GM19035 (cell line): Measurements from ENCODE around the gene CABLES2.

Experiments
- ATAC-seq: cut with Tn5 transposase; IDR thresholded peaks from one replicate; pipeline ENCODE4 v1.9.1; 2021; ENCODE audit not compliant: unreplicated experiment

Gene CABLES2

DNA sequence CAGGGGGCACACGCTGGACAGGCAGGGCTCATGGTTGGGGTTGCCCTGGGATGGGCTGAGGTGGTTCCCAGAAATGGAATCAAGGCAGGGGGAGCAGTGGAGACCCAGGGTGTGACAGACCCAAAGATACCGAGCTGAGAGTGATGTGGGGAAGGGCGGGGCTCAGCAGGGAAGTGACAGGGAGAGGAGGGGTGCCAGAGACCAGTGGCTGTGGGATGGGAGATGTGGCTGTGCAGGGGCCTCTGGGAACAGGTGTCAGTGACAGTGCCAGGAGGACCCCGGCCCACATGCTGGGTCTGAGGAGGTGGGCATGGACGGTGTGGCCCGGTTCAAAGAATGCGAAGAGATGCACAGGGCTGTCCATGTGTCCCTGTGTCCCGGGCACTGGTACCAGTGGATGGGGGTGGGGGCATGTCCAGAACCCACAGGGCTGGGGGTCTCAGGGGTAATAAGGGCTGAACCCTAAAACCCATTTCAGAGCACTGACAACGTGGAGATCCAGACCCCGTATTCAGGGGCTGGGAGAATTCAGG is 1.0 kb downstream of the CABLES2 start:
- ATAC-seq = no peak

DNA sequence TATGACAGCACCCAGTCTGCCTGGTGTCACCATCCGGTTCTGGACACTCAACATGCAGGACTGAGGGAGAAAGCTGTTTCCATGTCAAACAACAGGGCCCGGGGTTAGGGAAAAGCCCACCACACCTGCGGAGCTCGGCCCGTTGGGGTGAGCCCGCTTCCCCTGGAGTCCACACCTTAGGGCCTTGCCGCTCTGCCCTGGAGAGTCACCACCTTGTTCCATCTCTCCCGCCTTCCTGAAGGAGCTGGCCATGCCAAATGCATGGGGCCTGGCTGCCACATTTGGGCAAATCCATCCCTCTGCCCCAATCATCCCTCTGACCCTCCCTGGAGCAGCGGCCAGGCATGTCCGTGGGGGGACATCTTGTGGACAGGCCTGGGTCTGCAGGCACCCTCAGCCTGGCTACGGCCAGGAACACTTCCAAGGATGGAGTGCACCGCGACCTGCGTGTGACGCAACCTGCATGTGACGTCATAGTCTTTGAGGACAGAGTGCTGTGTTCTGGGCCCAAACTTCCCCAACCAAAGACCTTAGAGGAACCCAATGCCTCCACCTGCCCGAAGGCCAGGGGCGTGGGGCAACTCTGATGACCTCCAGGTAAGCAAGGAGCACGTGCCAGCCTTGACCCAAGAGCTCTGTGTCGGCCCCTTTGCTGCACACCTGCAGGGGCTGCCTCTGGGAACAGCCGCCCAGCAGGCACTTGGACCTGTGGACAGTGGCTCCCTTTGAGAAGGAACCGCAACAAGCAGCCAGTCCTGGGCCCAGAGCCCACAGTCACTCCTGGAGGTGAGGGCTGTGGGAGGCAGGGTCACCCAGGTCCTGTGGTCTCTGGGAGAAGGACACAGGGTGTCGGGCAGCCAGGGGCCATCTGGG is 1.7 kb downstream of the CABLES2 start:
- ATAC-seq = no peak

DNA sequence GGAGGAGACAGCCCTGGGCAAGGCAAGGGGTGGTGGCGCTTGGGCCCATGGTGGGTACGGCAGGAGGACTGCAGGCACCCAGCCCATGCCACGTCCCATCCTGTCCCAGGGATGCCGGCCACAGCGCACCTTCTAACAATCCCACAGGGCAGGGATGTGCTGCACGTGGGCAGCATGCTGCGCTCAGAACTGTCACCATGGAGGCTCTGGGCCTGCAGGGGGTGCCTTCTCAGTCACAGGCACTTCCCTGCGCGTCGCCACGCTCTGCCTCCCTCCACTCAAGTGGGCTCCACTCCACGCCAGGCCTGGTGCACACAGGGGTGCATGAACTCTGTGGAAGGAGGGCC is 2.4 kb downstream of the CABLES2 start:
- no peak for ATAC-seq

DNA sequence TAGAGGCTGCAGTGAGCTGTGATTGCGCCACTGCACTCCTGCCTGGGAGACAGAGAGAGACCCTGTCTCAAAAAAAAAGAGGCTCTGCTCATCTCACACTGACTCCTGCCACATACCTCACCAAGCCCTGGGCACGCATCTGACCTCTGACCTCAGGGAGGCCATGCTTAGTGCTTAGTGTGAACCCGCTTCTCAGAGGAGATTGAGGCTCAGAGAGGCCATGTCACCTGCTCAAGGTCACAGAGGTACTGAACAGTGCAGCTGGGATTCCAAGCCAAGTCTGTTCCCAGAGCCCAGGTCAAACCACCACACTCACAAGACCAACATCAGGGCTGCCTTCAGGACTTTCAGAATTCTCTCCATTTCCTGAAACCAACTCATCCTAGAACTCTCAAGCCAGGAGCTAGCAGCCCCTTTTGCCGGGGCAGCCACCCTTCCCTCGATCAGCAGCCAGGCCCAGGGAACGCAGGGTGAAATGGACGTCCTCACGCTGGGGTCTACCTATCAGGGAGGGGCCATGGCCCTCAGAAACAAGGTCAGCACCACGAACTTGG is 2.9 kb downstream of the CABLES2 start:
- no peak for ATAC-seq

DNA sequence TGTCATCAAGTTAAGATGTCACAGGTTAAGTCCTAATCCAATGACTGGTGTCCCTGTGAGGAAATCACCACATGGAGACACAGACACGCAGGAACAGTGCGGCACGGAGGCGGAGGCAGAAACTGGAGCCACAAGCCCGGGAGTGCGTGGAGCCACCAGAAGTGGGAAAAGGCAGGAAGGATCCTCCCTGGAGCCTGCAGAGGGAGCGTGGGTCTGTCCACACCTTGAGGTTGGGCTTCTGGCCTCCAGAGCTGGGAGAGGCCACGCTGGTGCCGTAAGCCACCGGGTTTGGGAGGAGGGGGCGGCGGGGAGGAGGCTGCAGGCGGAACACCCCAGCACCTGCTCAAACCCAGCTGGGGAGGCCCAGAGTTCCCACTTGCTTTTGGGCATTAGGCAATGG is 3.8 kb downstream of the CABLES2 start:
- ATAC-seq = no peak

DNA sequence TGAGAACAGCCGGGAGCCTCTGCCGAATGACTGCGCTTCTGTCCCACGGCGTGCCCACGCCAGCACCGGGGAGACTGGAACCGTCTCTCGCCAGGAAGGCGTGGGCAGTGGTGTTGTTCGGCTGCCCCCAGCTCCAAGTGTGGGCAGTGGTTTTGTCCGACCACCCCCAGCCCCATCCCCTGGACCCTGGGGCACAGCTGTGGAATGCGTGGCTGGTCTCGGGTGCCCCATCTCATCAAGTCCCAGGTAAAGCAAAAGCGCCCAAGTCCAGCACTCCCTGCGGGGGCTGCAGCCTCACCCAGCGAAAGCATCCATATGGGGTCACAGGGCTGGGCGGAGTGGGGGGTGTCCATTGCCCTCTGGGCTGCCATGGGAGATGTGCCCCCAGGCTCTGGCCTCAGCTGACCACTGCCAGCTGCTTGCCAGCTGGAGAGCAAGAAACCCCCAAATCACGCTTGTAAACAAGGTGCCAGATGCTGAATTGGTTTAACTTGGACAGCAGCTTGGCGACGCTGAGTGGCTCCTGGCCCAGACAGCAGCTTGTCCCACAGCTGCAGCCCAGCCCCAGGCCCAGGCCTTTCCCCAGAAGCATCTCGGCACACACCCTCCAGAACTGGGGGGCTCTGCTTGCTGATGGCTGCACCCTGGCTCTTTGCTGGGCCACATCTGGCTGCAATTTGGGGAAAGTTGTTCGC is 4.5 kb downstream of the CABLES2 start:
- ATAC-seq = no peak

DNA sequence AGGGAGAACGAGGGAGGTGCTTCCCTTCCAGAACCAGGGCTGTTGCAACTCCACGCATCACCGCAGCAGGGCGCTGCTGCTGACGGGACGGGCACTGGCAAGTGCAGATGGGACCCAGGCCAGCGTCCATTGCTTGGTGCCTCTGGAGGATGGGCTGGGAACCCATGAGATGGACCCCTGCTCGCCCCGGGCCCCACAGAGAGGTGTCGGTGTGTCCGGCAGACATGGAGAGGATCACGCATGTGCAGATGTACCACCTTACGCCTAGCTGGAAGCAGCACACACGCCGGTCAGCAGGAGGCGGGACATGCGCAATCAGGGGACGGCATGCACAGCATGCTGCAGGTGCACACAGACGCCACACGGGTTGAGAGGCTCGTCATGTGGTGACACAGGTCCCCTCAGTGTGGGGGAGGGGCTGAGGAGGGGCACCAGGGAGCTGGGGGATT is 5.7 kb downstream of the CABLES2 start:
- ATAC-seq = no peak

DNA sequence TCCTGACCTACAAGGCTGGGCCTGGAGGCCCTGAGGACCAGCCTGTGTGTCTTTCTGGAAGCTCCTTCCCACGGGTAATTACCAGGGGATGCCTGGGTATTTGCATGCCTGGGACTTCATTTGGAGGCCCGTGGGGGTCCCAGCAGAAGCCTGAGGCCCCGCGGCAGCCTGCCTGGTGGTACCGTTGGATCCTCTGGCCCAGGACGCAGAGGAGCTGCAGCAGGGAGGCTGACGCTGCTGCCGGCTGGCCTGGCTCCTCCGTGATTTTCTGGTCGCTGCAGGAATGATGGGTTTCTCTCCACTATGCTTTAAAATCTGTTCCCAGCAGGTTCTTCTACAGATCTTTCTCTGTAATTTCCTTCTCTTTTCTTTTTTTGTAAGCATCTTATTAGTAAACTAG is 6.5 kb downstream of the CABLES2 start:
- no peak for ATAC-seq

DNA sequence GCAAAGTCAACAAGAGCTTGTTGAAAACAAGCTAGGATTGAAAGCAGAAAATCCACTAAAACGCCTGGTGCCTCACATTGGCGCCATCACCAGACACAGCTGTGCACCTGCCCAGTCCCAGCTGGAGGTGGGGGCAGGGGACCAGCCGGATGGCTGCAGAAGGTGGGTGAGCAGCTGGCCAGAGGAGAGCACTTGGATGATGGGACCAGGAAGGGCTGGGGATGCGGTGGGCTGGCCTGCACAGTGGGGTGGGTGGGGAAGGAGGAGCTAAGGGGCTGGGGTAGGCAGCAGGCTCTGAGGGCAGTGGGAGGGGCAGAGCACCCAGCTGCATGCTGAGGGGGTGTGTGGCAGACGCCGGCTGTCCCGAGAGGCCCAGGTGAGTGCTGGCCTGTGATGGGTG is 7.1 kb downstream of the CABLES2 start:
- ATAC-seq = no peak

DNA sequence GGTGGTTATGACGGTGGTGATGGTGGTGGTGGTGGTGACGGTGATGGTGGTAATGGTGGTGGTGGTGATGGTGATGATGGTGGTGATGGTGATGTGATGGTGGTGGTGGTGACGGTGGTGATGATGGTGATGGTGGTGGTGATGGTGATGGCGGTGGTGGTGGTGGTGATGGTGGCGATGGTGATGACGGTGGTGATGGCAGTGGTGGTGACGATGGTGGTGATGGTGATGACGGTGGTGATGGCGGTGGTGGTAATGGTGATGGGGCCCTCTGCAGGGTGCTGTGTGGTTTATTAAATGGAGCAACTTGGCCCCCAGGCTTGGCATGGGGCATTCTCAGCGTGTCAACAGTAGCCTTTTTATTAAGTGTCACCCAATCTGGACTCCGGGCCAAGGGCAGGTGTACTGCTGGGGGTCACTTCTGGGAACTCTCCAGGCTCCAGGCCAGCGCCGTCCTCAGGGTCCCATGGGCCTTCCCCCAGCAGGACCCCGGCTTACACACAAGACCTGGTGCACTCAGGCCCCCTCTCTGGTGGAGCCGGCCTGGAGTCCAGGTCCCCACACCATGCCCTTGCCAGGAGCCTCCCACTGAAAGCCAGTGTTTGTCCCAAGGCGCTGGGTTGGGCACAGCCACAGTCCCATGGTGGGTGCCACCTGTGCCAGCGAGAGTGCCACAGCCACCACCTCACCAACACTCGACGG is 8.8 kb downstream of the CABLES2 start:
- no peak for ATAC-seq

DNA sequence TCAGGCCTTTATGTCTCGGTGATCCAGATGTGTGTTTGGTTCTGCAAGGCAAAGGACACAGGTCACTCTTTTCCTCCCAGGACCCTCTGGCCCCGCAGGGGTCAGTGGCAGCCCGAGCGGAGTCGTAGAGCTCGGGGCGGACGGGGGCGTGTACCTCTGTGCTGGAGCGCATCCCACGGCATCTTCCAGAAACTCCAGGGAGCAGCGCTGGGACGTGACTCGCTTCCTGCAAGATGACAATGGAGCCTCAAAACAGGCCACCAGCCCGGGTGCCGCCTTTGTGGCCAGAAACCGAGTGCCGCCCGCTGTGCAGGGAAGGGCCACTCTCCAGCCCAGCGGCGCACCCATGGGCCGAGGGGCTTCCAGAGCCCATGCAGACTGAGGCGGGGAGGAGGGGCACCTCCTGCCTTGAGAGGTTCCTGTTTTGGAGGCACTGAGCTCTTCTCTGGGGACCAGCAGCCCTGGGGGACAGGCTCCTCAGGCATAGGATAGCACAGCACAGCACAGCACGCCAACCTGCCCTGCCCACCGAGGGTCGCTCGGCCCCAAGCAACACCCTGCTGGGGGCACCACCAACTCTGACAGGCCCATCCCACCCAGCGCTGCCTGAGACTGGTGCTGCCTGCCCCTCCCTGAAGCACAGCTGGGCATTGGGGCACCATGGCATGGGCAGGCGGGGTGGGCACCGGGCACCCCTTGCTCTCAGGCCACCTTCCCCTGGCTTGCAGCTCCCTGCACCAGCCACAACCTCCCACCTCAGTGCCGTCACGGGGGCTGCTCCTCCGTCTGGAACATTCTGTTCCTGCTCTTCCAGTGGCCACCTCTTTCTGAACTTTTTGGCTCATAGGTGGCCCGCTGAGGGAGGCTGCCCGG is 10.5 kb downstream of the CABLES2 start:
- ATAC-seq = no peak

DNA sequence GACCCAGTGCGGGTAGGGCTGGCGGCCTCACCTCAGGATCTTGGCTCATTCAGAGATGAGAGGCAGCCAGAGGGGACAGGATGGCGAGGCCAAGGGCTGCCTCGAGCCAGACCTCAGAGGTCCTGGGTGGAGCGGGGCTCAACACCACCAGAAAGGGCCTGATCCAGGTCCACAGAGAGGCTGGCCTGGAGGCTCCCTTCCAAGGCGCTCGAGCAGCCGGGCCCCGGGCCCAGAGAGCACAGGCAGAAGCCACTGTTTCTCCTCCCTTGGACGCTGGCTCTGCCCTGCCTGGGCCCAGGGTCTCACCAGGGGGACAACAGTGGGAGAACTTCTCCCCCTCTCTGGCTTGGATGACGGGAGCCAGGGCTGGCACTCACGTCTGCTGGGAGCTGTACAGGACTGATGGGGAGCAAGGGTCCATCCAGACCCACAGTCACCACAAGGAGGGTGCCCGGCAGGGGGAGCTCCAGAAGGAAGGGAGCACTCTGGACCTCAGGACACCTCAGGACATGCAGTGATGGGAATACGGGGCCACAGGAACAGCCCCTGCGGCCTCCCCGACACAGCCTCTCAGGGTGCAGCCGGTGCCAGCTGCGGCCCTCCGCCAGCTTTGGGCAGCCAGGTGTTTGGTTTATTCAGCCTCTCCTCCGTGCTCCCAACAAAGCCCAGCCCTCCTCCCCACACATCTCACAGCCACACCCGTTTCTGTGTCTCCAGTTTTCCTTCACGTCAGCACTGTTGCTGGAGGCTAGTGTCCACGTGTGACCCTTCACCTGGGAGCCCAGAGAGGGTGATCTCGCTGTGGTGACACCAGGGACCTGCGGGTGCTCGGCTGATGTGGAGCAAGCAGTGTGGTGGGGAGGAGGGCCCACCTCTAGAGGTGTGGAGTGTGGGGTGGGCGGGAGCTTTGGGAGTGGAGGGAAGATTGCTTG is 11.5 kb downstream of the CABLES2 start:
- ATAC-seq = no peak

DNA sequence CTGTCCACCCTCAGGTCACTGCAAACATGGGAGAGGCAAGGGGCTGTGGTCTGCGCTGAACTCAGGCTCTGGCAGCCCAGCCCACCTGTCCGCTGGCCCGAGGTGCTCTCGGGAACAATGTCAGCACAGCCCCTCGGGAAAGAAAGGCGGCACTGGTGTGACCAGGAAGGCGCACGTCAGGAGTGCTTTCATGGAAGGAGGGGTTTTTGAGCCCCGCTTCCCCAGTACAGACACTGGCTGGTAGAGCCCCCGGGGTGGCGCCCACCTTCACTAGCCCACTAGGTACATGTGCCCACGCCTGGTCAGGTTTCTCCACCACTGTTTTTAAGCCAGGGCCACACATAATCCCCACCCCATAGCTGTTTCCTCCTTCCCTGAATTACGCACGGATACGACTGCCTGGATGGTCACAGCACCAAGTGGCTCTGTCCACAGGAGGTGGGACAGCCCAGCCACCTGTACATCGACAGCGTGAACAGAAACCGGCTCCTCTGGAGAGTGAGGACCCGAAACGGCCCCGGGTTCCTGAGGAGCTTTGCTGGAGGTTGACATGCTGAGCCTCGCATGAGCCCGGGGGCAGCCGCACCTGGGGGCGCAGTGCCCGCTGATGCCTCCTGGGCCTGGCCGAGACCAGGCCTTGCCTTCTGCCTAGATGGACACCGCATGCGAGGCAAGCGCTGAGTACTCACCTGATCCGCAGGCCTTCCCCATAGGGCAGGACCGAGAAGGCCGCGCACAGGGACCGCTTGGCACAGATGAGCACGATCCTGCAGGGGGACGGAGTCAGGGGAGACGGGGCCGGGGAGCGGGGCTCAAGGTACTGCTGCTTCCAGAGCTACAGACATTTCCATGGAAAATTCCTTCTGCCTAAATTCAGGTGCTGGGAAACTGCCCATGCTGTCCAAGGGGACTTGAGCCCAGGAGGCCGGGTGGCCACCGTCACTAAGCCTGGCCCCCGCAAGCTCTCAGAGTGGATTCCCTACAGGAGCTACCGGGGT is 12.5 kb downstream of the CABLES2 start:
- no peak for ATAC-seq

DNA sequence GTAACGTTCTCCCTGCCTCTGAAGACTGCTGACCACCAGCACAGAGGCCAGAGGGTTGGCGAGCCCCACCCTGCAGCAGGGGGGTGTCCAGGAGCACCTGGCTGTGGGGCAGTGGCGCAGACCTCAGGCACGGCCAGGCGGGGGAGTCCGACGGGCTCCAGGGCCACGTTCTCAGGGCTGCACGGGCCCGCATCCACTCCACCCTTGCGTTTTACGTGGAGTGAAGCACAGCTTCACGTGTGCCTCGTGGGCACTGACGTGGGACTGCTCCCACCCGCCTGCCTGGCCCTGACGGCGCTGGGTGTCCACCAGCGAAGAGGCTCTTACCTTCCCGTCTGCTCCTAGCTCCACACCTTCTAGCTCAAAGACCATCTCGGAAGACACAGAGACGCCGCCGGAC is 13.3 kb downstream of the CABLES2 start:
- no peak for ATAC-seq

DNA sequence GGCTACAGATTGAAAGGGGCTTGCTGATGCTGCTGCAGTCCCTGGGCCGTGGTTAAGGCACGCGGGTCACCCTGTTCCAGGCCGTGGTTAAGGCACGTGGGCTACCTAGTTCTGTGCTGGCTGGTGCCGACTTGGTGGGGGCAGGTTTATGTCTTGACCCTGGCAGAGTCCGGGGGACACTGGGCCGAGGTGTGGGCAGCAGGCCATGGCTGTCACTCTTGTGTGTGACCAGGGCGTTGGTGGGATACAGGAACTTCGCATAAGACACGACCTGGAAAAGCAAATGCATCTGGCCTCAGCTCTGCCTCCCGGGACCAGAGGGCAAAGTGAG is 13.8 kb downstream of the CABLES2 start:
- no peak for ATAC-seq

DNA sequence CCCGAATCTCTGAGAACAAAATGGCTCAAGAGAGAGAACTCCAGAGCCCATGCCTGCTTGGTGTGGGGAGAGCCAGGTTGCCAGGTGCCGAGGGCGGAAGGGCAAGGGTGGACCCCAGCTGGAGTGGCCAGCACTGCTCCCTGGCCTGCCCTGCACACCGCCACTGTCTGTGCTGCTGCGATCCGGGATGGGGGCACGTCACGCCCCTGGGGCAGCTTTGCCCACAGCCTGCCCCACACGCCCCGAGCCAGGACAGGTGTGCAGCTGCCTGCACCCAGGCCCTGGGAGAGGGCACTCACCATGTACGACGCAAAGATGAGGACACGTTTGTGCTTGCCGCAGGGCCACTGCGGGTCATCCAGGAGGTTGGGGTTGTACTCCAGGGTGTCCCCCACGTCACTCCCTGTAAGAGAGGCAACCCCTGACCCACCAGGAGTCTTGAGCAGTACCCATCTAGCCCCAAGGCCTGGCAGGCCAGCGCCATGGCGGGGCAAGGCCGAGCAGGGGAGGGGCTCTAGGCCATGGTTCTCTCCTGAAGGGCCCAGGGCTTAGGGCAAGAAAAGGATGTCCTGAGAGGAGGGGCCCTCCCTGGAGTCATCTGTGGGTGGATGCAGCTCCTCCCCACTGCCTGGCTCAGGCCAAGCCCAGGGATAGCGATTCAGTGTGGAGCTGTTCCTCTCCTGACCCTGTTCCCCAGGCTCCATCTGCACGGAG is 14.3 kb downstream of the CABLES2 start:
- no peak for ATAC-seq

DNA sequence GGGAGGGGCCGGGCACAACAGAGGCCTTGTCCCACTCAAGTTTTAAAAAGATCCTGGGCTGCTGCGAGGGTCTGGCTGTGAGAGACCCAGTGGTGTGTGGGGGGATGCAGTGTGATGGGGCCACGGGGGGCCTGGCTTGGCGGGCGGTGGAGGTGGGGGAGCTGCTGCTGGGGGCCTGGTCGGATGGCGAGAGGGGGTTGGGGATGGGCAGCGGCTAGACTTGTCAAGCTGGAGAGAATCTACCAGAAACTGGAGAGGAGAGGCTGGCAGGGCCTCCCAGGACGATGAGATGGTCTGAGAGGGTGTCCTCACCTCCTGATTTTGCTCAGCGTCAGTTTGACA is 15.0 kb downstream of the CABLES2 start:
- ATAC-seq = no peak
